COLO829 (cell line): Measurements from ENCODE around the gene KCNMA1.
"Not testable (repeated sequence)": the region's sequence is repeated elsewhere in the genome, so short reads cannot be mapped to it uniquely, and the experiment has no call there.

Experiments
- DNase-seq: peaks from one replicate; pipeline ENCODE4 v3.0.0; 2012; ENCODE audit warnings: low spot score

The KCNMA1 gene

DNA sequence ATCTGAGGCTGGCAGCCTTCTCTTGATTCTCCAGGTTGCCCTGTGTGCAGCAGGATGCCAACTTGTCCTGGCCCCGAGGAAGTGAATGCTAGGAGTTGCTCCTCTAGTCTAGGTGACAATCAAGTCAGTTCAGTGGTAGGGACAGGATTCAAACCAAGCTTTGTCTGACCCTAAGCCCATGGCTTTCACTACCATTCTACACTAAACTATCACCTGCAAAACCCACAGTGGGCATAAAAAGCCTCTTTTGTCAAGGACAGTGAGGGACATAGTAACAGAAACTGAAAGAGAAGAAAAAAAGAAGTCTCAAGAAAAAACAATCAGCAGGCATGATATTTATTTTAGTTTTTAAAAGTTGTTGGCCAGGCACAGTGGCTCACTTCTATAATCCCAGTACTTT is 33.5 kb downstream of the KCNMA1 start:
- DNase-seq, result no peak

GRCh38 chr10:77603534-77603927 is 34.1 kb downstream of the KCNMA1 start:
- DNase-seq, result no peak

DNA sequence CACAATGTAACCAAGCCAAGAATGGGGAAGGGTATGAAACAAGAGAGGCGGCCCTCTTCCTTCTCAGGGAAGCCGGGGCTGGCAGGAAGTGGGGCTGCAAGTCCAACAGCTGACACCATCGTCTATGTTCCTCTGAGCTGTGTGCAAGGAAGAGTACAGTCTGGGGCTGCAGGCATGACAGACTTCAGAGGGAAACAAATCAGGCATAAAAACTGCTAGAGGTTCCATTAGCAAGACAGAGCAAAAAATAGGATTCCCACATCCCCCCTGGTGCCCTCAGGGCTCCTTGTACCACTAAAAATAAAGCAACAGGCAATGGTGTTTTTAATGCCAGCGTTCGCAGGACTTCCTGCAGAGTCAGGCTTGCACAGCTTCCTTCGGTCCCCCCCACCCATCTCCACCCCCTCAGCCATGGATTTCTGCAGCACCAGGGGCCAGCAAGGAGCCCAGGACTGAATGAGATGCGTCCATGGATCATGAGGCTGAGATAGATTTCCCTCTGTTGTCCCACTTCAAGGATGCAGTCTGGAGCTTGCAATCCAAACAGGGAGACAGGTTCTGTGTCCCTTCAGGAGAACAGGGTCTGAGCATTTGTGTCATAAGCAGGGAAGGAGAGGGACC is 34.6 kb downstream of the KCNMA1 start:
- no peak for DNase-seq

DNA sequence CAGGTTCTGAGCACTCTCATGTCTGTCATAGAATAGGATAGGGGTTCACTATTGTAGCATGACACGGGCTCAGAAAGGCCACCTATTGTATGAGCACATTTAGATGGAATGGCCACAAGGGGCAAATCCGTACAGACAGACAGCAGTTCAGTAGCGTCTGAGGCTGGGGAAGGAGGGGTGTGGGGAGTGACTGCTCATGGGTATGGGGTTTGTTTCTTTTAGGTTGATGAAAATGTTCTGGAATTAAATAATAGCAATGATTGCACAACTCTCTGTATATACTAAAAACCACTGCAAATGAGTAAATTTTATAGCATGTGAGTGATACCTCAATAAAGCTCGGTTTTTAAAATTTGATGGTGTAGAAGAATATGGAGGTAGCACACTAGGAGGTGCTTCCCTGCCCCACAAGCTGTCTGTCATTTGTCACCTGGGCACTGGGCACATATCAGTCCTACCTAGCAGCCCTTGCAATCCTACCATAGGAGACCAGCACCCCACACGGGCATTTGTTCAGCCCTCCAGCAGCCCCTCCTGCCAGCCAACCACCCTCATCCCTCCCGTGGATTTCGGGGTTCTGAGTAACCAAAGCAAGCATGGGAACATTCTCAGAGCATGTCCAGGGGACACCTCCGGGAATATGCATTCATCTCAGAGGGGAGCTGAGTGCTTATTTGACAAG is 35.2 kb downstream of the KCNMA1 start:
- no peak for DNase-seq

GRCh38 chr10:77601488-77601887 is 36.1 kb downstream of the KCNMA1 start:
- no peak for DNase-seq

DNA sequence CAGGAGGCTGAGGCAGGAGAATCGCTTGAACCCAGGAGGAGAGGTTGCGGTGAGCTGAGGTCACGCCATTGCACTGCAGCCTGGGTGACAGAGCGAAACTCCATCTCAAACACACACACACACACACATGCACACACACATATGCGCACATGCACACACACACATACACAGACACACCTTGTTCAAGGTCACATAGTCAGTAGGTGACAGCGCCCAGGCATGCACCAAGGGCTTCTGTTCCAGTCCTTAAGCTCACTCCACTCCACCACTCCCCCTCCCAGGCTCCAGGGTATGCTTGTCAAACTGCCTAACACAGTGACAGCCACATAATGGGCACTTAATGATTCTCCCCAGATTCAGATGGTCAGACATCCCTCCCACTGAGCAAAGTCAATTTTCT is 37.0 kb downstream of the KCNMA1 start:
- DNase-seq, result no peak

DNA sequence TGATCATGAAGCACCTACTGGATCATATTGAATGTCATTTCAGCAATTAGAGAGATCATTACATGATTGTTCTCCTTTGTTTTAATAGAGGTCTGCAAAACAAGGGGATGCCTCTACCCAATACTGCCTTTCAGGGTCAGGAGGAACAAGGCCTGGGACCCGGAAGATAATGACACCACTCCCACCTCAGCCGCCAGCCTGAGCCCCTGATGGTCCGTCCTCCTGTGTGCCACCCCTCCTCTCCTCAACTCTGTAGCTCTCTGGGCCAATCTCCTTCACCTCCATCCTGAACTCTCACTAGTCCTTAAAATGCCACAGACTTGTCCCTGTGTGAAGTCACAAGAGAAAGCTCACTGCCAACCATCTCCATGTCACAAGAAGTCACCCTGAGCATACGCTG is 38.0 kb downstream of the KCNMA1 start:
- no peak for DNase-seq

DNA sequence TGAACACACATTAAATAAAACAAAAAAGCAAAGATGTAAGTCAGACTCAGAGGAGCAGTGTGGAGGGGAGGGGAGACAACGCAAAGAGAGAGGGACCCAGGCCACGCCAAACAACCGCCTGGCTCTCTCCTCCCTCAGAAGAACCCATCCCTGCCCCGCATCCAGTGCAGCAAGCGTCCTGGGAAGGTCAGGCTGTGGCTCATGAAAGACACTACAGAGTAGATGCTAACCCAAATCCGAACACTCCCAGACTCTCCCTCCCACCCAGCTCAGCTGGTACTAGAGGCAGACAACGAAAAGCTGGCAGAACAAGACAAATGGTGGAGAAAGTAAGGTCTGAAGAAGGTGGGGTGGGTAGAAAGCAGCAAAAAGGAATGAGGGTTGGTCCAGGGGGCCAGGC is 39.0 kb downstream of the KCNMA1 start:
- no peak for DNase-seq

DNA sequence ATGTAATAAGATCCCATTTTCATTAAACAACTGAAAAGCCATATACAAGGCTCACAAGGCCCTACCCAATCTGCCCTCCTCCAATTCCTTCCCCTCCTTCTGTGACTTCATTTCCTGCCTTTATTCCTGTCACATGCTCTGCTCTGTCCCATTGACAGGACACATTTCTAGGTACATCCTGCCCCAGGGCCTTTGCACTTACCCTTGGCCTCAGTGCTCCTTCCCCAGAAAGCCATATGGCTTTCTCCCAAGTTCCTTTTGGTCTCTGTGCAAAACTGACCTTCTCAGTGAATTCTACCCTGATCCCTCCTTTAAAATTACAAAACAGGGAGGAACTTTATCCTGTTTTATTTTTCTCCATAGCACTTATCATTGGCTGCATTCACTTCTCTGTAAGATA is 40.0 kb downstream of the KCNMA1 start:
- DNase-seq, result no peak

DNA sequence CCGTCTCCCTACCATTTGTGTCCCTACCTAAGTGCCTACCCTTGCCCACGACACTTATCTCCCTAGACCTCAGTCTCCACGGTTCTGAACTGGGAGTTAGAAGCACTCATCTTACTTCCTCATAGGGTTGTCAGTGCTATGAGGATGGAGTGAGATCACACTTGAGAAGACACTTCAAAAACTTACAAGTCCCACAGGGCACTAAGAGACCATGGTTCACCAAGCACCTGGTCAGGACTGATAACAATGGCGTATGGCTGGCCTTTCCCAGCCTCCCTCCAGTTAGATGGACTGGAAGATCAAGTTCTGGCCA is 43.2 kb downstream of the KCNMA1 start:
- DNase-seq, result no peak

- DNase-seq, result no peak
These were observed 43.7 kb downstream of the KCNMA1 start for GRCh38 chr10:77593771-77594470.

DNA sequence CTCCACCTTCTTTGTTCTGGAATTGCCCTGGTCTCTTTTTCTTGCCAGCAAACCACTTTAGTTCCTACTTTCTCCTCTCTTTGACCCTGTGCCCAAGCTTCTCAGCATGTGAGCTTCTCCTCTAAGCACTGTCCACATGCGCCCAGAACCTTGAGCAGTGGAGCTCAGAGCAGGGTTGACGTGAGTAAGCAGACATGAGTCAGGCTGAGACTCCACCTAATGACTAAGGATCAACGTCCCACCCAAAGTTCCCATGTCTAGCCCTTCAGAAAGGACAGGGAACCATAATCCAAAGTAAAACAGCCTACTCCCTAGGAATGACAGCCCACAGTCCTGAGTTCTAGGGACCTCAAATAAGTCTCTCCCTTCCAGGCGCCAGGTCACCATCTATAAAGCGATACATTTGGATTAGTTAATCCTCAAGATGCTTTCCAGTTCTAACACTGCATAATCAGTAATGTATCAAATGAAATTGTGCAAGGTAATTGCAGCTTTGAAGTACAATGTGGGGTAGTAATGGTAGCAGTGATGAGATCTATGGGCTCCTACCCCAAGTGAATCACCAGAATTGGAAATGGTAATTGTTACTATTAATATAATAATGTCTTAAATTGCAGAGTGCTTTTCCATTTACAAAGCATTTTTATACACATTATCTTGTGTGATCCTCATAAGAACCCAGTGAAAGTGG is 44.5 kb downstream of the KCNMA1 start:
- no peak for DNase-seq

DNA sequence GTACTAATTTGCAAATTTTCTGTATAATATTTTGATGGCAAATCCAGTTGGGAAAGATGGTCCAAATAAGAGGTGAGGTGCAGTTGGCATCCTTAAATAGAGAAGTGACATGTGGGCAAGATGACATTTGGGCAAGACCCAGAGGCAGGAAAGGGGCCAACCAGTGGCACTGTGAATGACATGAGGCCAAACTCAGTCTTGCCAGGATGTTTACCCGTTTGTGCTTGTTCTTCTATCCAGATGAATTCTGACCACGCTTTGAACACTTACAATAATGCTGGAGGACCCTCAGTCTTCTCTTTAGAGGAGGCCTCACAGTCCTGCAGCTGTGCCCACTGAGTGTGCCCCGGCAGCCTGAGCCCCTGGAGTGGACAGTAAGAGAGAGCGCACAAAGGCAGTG is 45.1 kb downstream of the KCNMA1 start:
- no peak for DNase-seq

DNA sequence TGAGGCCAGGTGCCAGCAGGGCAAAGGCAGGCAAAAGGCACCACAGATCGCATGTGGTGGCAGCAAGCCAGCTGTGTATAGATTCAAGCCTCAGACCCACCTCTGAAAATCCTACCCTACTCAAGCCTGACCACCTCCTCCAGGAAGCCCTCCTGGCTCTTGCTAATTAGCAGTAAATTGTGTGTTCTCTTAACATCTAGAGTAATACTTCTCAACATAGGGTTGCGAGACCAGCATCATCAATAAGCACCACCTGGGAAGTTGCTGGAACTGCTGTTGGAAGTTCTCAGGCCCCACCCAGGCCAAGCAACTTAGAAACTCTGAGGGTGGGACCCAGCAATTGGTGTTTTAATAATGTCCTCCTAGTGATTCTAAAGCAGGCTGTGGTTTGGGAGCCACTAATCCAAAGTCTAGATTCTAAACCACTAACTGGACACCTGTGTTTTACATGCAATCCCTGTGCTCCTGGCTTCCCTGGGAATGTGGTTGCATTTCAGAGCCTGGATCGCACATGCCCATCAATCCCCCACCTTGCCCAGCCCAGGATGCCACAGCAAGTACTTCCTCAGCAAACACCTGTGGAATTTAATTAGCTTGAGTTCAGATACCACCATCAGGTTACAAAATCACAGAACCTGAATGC is 46.2 kb downstream of the KCNMA1 start:
- DNase-seq, result no peak

GRCh38 chr10:77590344-77591237 is 47.0 kb downstream of the KCNMA1 start:
- DNase-seq, result no peak

GRCh38 chr10:77589703-77590102 is 47.9 kb downstream of the KCNMA1 start:
- not testable (repeated sequence) for DNase-seq

GRCh38 chr10:77588886-77589285 is 48.7 kb downstream of the KCNMA1 start:
- DNase-seq, result no peak

- DNase-seq, result no peak
These were observed 50.2 kb downstream of the KCNMA1 start for GRCh38 chr10:77587416-77587790.

DNA sequence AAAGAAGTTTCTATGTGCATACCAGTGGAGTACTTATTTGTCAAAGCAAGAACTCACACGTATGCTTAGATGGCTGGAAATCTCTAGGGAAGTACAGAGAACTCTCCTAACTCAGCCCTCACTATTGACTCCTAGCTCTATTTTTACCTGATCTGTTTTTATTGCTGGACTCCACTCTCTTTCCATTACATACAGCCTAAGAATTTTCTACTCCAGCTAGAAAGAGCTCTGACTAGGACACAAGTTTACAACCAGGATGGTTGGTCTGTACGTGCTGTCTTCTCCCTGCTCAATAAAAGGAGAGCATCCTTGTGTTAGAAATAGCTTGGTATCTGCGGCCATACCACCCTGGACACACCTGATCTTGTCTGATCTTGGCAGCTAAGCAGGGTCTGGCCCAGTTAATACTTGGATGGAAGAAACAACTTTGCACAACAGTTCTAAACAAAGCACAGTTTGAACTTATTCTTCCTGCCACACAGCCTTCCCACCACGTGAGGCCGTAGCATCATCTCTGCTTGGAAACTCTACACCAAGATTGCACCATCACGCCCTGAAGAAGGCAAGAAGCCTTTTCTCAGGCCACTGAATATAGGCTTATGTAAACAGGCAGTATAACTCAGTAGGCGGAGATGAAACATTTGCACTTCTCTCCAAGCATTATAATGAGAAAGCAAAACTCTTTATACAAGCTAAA is 50.7 kb downstream of the KCNMA1 start:
- no peak for DNase-seq

- DNase-seq, result no peak
These were observed 52.7 kb downstream of the KCNMA1 start for GRCh38 chr10:77584938-77585337.

DNA sequence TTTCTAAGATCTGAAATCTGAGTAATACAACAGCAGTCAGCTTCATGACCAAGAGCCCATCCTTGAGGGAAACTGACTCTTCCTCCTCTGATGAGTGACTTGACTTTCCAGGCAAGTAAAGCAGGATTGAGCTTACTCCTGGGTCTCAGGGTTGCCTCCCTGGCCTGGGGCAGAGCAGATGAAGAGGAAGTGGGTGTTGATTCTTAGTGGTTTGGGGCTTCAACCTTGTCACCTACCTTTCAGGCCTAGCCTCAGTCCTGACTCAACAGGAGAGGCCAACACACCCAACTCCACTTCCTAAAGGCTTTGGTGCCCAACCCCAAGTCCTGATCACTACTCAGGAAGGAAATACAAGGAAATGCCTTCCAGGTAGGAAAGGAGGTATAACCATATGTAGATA is 54.1 kb downstream of the KCNMA1 start:
- no peak for DNase-seq
